ENCODE measurements around the gene DEXI. TPM values are rescaled to one million over a fixed set of nuclear protein-coding genes. Genes with fewer than 3 reads are reported as not detected.

The DEXI gene
- total and polyA plus RNA-seq, 2 experiments from 2014 or later: 42.1 to 101 TPM

GRCh38 chr16:10982465-10983150, 40.3 kb upstream of the DEXI start:
- Histone ChIP-seq H3K4me2 (ENCODE audit: unreplicated experiment) (no peak overlapping the region), H3K27ac (no peak overlapping the region), H3K27me3 (replicated peaks; ENCODE audit: insufficient read depth) (no peaks in the 10 kb centered on the region), H3K36me3 (ENCODE audit: low read depth) (0 out of 2 replicates have a peak, but pooled peaks cover 6% of the 10 kb centered on the region), H3K9me2 (ENCODE audit: insufficient read depth) (no peaks in the 10 kb centered on the region), H3K79me2 (ENCODE audit: insufficient read depth) (no peaks in the 10 kb centered on the region), H3K9ac (no peak overlapping the region), H2AFZ (no peak overlapping the region), H4K20me1 (ENCODE audit: insufficient read depth) (no peaks in the 10 kb centered on the region), H3K4me1 (ENCODE audit: insufficient read depth) (no peaks in the 10 kb centered on the region), H3K4me3 (no peak overlapping the region), H3K9me3 (ENCODE audit: low read depth) (no peaks in the 10 kb centered on the region), H3F3A (ENCODE audit: insufficient read depth) (no peaks in the 10 kb centered on the region)
- WGBS, 2 experiments (ENCODE audit: low coverage in 1 of 2, low lambda C conversion rate in 2 of 2, missing lambda C conversion rate in 2 of 2): 82% methylated on average over 15 of the region's 15 CpGs
- TF ChIP-seq EZH2 (IDR thresholded peaks at IDR 0.05; ENCODE audit: insufficient read depth, poor library complexity, severe bottlenecking) (no peak), EZH2phosphoT487 (IDR thresholded peaks at IDR 0.05; ENCODE audit: insufficient read depth, low read depth) (no peak)
- in situ Hi-C loops (cut with MboI): no loop called here
- DNase-seq: no peak

- no peak overlapping the region for H3K9ac ChIP-seq
- H3K4me3 ChIP-seq: no peak overlapping the region
- in situ Hi-C loops (cut with MboI): no loop called here
- H4K20me1 ChIP-seq (ENCODE audit: insufficient read depth): no peaks in the 10 kb centered on the region
- no peaks in the 10 kb centered on the region for H3K79me2 ChIP-seq (ENCODE audit: insufficient read depth)
- no peaks in the 10 kb centered on the region for H3F3A ChIP-seq (ENCODE audit: insufficient read depth)
- DNase-seq: peak; percentile 14
- H3K9me2 ChIP-seq (ENCODE audit: insufficient read depth): no peaks in the 10 kb centered on the region
- no peak overlapping the region for H2AFZ ChIP-seq
- H3K4me2 ChIP-seq (ENCODE audit: unreplicated experiment): no peak overlapping the region
- no peaks in the 10 kb centered on the region for H3K9me3 ChIP-seq (ENCODE audit: low read depth)
- TF ChIP-seq EZH2 (IDR thresholded peaks at IDR 0.05; ENCODE audit: insufficient read depth, poor library complexity, severe bottlenecking) (no peak), EZH2phosphoT487 (IDR thresholded peaks at IDR 0.05; ENCODE audit: insufficient read depth, low read depth) (no peak)
- no peak overlapping the region for H3K27ac ChIP-seq
- no peaks in the 10 kb centered on the region for H3K27me3 ChIP-seq (replicated peaks; ENCODE audit: insufficient read depth)
- H3K36me3 ChIP-seq (ENCODE audit: low read depth): no peaks in the 10 kb centered on the region
- 96 to 97% methylated on average over 4 of the region's 4 CpGs for WGBS, 2 experiments (ENCODE audit: low coverage in 1 of 2, low lambda C conversion rate in 2 of 2, missing lambda C conversion rate in 2 of 2)
- no peaks in the 10 kb centered on the region for H3K4me1 ChIP-seq (ENCODE audit: insufficient read depth)
Measured at GRCh38 chr16:10981697-10982216, 39.5 kb upstream of the DEXI start.

GRCh38 chr16:10980813-10981212, 38.5 kb upstream of the DEXI start:
- in situ Hi-C loops (cut with MboI): no loop called here
- H3K9me2 ChIP-seq (ENCODE audit: insufficient read depth): no peaks in the 10 kb centered on the region
- H3K4me1 ChIP-seq (ENCODE audit: insufficient read depth): no peaks in the 10 kb centered on the region
- TF ChIP-seq EZH2phosphoT487 (IDR thresholded peaks at IDR 0.05; ENCODE audit: insufficient read depth, low read depth): no peak
- TF ChIP-seq EZH2 (IDR thresholded peaks at IDR 0.05; ENCODE audit: insufficient read depth, poor library complexity, severe bottlenecking): no peak
- no peak overlapping the region for H3K4me2 ChIP-seq (ENCODE audit: unreplicated experiment)
- no peaks in the 10 kb centered on the region for H3K79me2 ChIP-seq (ENCODE audit: insufficient read depth)
- no peaks in the 10 kb centered on the region for H4K20me1 ChIP-seq (ENCODE audit: insufficient read depth)
- 95 to 99% methylated on average over 3 of the region's 3 CpGs for WGBS, 2 experiments (ENCODE audit: low coverage in 1 of 2, low lambda C conversion rate in 2 of 2, missing lambda C conversion rate in 2 of 2)
- H3K9ac ChIP-seq: no peak overlapping the region
- H3K4me3 ChIP-seq: no peak overlapping the region
- H2AFZ ChIP-seq: no peak overlapping the region
- no peak overlapping the region for H3K27ac ChIP-seq
- no peaks in the 10 kb centered on the region for H3K27me3 ChIP-seq (replicated peaks; ENCODE audit: insufficient read depth)
- H3K9me3 ChIP-seq (ENCODE audit: low read depth): no peaks in the 10 kb centered on the region
- no peak for DNase-seq
- H3K36me3 ChIP-seq (ENCODE audit: low read depth): no peaks in the 10 kb centered on the region
- no peaks in the 10 kb centered on the region for H3F3A ChIP-seq (ENCODE audit: insufficient read depth)

- WGBS, 2 experiments (ENCODE audit: low coverage in 1 of 2, low lambda C conversion rate in 2 of 2, missing lambda C conversion rate in 2 of 2): 39 to 42% methylated on average over 19 of the region's 19 CpGs
- in situ Hi-C loops (cut with MboI): no loop called here
- no peaks in the 10 kb centered on the region for H3F3A ChIP-seq (ENCODE audit: insufficient read depth)
- H3K9ac ChIP-seq: no peak overlapping the region
- no peak overlapping the region for H3K4me3 ChIP-seq
- H4K20me1 ChIP-seq (ENCODE audit: insufficient read depth): no peaks in the 10 kb centered on the region
- no peaks in the 10 kb centered on the region for H3K79me2 ChIP-seq (ENCODE audit: insufficient read depth)
- peak; percentile 41 for DNase-seq
- no peaks in the 10 kb centered on the region for H3K9me3 ChIP-seq (ENCODE audit: low read depth)
- H3K36me3 ChIP-seq (ENCODE audit: low read depth): no peaks in the 10 kb centered on the region
- no peak for TF ChIP-seq EZH2 (IDR thresholded peaks at IDR 0.05; ENCODE audit: insufficient read depth, poor library complexity, severe bottlenecking)
- no peak for TF ChIP-seq EZH2phosphoT487 (IDR thresholded peaks at IDR 0.05; ENCODE audit: insufficient read depth, low read depth)
- no peak overlapping the region for H2AFZ ChIP-seq
- H3K4me1 ChIP-seq (ENCODE audit: insufficient read depth): no peaks in the 10 kb centered on the region
- no peaks in the 10 kb centered on the region for H3K27me3 ChIP-seq (replicated peaks; ENCODE audit: insufficient read depth)
- H3K27ac ChIP-seq: no peak overlapping the region
- H3K9me2 ChIP-seq (ENCODE audit: insufficient read depth): no peaks in the 10 kb centered on the region
- H3K4me2 ChIP-seq (ENCODE audit: unreplicated experiment): no peak overlapping the region
Measured at GRCh38 chr16:10979717-10980601, 37.7 kb upstream of the DEXI start.

All from GM23248 (cell line).